GM23338 (cell line): Measurements from ENCODE around the gene SMARCD2. TPM values are rescaled to one million over a fixed set of nuclear protein-coding genes. Genes with fewer than 3 reads are reported as not detected.

Source experiments
- ATAC-seq: fragments of 200-7000 bp; cut with Tn5 transposase; 3 replicates; pipeline ENCODE4 v1.9.1; 2020
- DNase-seq: peaks from one replicate; pipeline ENCODE4 v3.0.0-alpha.2; 2015; ENCODE audit warnings: low spot score
- H2AFZ ChIP-seq: fragments of 200-600 bp; sonication (generic); 2 replicates; pipeline ENCODE4 v1.8.0; 2016; ENCODE audit warnings: antibody characterized with exemption, mild to moderate bottlenecking, moderate library complexity
- H3F3A ChIP-seq: fragments of 200-600 bp; sonication (generic); replicated peaks from 2 replicates; pipeline ENCODE4 v1.8.0; 2017; ENCODE audit warnings: antibody characterized with exemption, mixed run types, low read depth
- H3K27ac ChIP-seq: fragments of 200-600 bp; sonication (generic); 2 replicates; pipeline ENCODE4 v1.6.1; 2016; ENCODE audit warnings: low read depth
- H3K27me3 ChIP-seq: fragments of 200-600 bp; sonication (generic); 2 replicates; pipeline ENCODE4 v1.8.0; 2016; ENCODE audit warnings: mild to moderate bottlenecking, mixed run types, moderate library complexity; ENCODE audit not compliant: insufficient read depth
- H3K36me3 ChIP-seq: fragments of 200-600 bp; sonication (generic); 2 replicates; pipeline ENCODE4 v1.8.0; 2016; ENCODE audit warnings: mild to moderate bottlenecking; ENCODE audit not compliant: insufficient read depth
- H3K4me1 ChIP-seq: fragments of 200-600 bp; sonication (generic); 2 replicates; pipeline ENCODE4 v1.8.0; 2016; ENCODE audit warnings: mild to moderate bottlenecking, moderate library complexity; ENCODE audit not compliant: insufficient read depth
- H3K4me2 ChIP-seq: fragments of 200-600 bp; sonication (generic); 2 replicates; pipeline ENCODE4 v1.7.1; 2017; ENCODE audit warnings: mixed run types
- H3K4me3 ChIP-seq: fragments of 200-600 bp; sonication (generic); 2 replicates; pipeline ENCODE4 v1.6.1; 2016; ENCODE audit warnings: mixed run types
- H3K79me2 ChIP-seq: fragments of 200-600 bp; sonication (generic); replicated peaks from 2 replicates; pipeline ENCODE4 v1.8.0; 2017; ENCODE audit warnings: mild to moderate bottlenecking; ENCODE audit not compliant: insufficient read depth
- H3K9me2 ChIP-seq: fragments of 200-600 bp; sonication (generic); 2 replicates; pipeline ENCODE4 v1.8.0; 2017; ENCODE audit not compliant: insufficient read depth
- H4K20me1 ChIP-seq: fragments of 200-600 bp; sonication (generic); replicated peaks from 2 replicates; pipeline ENCODE4 v1.8.0; 2017; ENCODE audit warnings: mild to moderate bottlenecking; ENCODE audit not compliant: insufficient read depth
- H3K27ac Mint-ChIP-seq: 2 replicates; pipeline ENCODE4 v1.8.0; 2020; ENCODE audit warnings: inconsistent platforms, mild to moderate bottlenecking, moderate library complexity, mixed read lengths
- H3K27me3 Mint-ChIP-seq: 3 replicates; pipeline ENCODE4 v1.8.0; 2022; ENCODE audit warnings: low read depth, mild to moderate bottlenecking, moderate library complexity, mixed read lengths, inconsistent platforms; ENCODE audit not compliant: insufficient read depth, poor library complexity
- H3K36me3 Mint-ChIP-seq: 3 replicates; pipeline ENCODE4 v1.8.0; 2021; ENCODE audit warnings: low read depth, mild to moderate bottlenecking, inconsistent platforms, moderate library complexity, mixed read lengths
- H3K4me1 Mint-ChIP-seq: 3 replicates; pipeline ENCODE4 v1.8.0; 2020; ENCODE audit warnings: mild to moderate bottlenecking, inconsistent platforms, mixed read lengths
- H3K4me3 Mint-ChIP-seq: 3 replicates; pipeline ENCODE4 v1.8.0; 2021; ENCODE audit warnings: moderate library complexity, mild to moderate bottlenecking, inconsistent platforms, mixed read lengths
- H3K9me3 Mint-ChIP-seq: 3 replicates; pipeline ENCODE4 v1.8.0; 2020; ENCODE audit warnings: moderate library complexity, mild to moderate bottlenecking, inconsistent platforms, mixed read lengths
- CREB1 ChIP-seq: fragments of 250-450 bp; sonication (Bioruptor Pico); IDR thresholded peaks from 2 replicates; pipeline ENCODE4 v1.5.0; 2020; ENCODE audit warnings: low read depth, mild to moderate bottlenecking, moderate library complexity
- ETS1 ChIP-seq: IDR thresholded peaks from 2 replicates; pipeline ENCODE4 v1.6.1; 2016; ENCODE audit warnings: antibody characterized with exemption
- EZH2 ChIP-seq: fragments of 200-600 bp; sonication (generic); IDR thresholded peaks from one replicate; pipeline ENCODE4 v1.8.0; 2017; ENCODE audit warnings: antibody characterized with exemption, mild to moderate bottlenecking, low read depth; ENCODE audit not compliant: unreplicated experiment
- JUNB ChIP-seq: IDR thresholded peaks from one replicate; pipeline ENCODE4 v1.6.1; 2016; ENCODE audit warnings: antibody characterized with exemption; ENCODE audit not compliant: unreplicated experiment
- NANOG ChIP-seq: IDR thresholded peaks from 2 replicates; pipeline ENCODE4 v1.6.1; 2016; ENCODE audit warnings: antibody characterized with exemption, borderline replicate concordance
- POLR2AphosphoS5 ChIP-seq: IDR thresholded peaks from 2 replicates; pipeline ENCODE4 v1.6.1; 2016; ENCODE audit warnings: antibody characterized with exemption, low read depth
- REST ChIP-seq: IDR thresholded peaks from one replicate; pipeline ENCODE4 v1.6.1; 2018; ENCODE audit warnings: antibody characterized with exemption; ENCODE audit not compliant: unreplicated experiment
- STAT1 ChIP-seq: IDR thresholded peaks from one replicate; pipeline ENCODE4 v1.6.1; 2016; ENCODE audit warnings: antibody characterized with exemption; ENCODE audit not compliant: unreplicated experiment
- ZNF114 ChIP-seq: fragments of 250-450 bp; sonication (Bioruptor Pico); IDR thresholded peaks from 2 replicates; pipeline ENCODE4 v1.5.0; 2020; ENCODE audit warnings: mild to moderate bottlenecking, moderate library complexity
- ZNF331 ChIP-seq: fragments of 250-450 bp; sonication (Bioruptor Pico); IDR thresholded peaks from 2 replicates; pipeline ENCODE4 v1.5.0; 2020; ENCODE audit warnings: low read depth, mild to moderate bottlenecking, moderate library complexity
- polyA plus RNA-seq: library from polyadenylated mRNA; unstranded; fragments of >200 nt; fragmentation: Nextera tagmentation; extraction: Ambion mirVana; gene quantifications from 2 replicates; pipeline ENCODE4 v1.2.1, GENCODE V29; 2016
- total RNA-seq: library from RNA; depleted of rRNA; stranded (reverse); fragments of >200 nt; shearing (Covaris generic); gene quantifications from 2 replicates; pipeline ENCODE4 v1.2.3, GENCODE V29; 2014

The SMARCD2 gene
- total and polyA plus RNA-seq, 2 experiments from 2014 or later, result 36.4 to 133 TPM

GRCh38 chr17:63847525-63848249 is 5.2 kb upstream of the SMARCD2 start:
- peaks cover 33% of the 10 kb centered on the region for H3K27me3 Mint-ChIP-seq
- no peaks in the 10 kb centered on the region for H4K20me1 ChIP-seq
- H3K36me3 ChIP-seq, result no peaks in the 10 kb centered on the region
- H3K4me1 ChIP-seq, result no peaks in the 10 kb centered on the region
- TF ChIP-seq CREB1 (CRISPR knock-in tag), result no peak
- no peak for TF ChIP-seq NANOG
- no peak for TF ChIP-seq JUNB
- TF ChIP-seq REST, result no peak
- TF ChIP-seq POLR2AphosphoS5, result no peak
- no peak for TF ChIP-seq ZNF331
- TF ChIP-seq ZNF114 (CRISPR knock-in tag), result no peak
- no peak for TF ChIP-seq EZH2
- TF ChIP-seq STAT1, result no peak
- no peak for TF ChIP-seq ETS1
- ATAC-seq (no peak), DNase-seq (no peak)
- no peak overlapping the region for H3K4me2 ChIP-seq
- H3F3A ChIP-seq, result peaks cover 10% of the 10 kb centered on the region; the same call in 1 of the 2 replicates
- no peak overlapping the region for H3K4me3 ChIP-seq
- H3K79me2 ChIP-seq, result no peaks in the 10 kb centered on the region
- H3K27ac ChIP-seq, result no peak overlapping the region
- peaks cover 19% of the 10 kb centered on the region for H3K9me3 Mint-ChIP-seq
- peaks cover 11% of the 10 kb centered on the region for H3K9me2 ChIP-seq
- no peak overlapping the region for H3K27ac Mint-ChIP-seq
- H2AFZ ChIP-seq, result no peak overlapping the region
- H3K4me1 Mint-ChIP-seq, result peaks cover 8% of the 10 kb centered on the region
- peaks cover 47% of the 10 kb centered on the region for H3K27me3 ChIP-seq
- peaks cover 5% of the 10 kb centered on the region; the same call in 1 of the 3 replicates for H3K36me3 Mint-ChIP-seq
- no peak overlapping the region; the same call in 2 of the 3 replicates for H3K4me3 Mint-ChIP-seq

GRCh38 chr17:63845509-63845908 is 3.0 kb upstream of the SMARCD2 start:
- Mint-ChIP-seq H3K27me3 (peaks cover 37% of the 10 kb centered on the region), H3K9me3 (peaks cover 19% of the 10 kb centered on the region), H3K27ac (no peak overlapping the region), H3K4me1 (peaks cover 19% of the 10 kb centered on the region), H3K4me3 (no peak overlapping the region), H3K36me3 (peaks cover 5% of the 10 kb centered on the region; the same call in 1 of the 3 replicates)
- peaks cover 11% of the 10 kb centered on the region for H3K9me2 ChIP-seq
- no peak overlapping the region for H3K4me3 ChIP-seq
- DNase-seq (no peak), ATAC-seq (no peak)
- H3K4me1 ChIP-seq, result peaks cover 11% of the 10 kb centered on the region
- H2AFZ ChIP-seq, result no peak overlapping the region
- no peak overlapping the region for H3K27ac ChIP-seq
- H3K4me2 ChIP-seq, result no peak overlapping the region
- H3K79me2 ChIP-seq, result peaks cover 14% of the 10 kb centered on the region
- peaks cover 7% of the 10 kb centered on the region; the same call in 1 of the 2 replicates for H4K20me1 ChIP-seq
- H3F3A ChIP-seq, result peaks cover 10% of the 10 kb centered on the region; the same call in 1 of the 2 replicates
- no peak for TF ChIP-seq ETS1
- TF ChIP-seq POLR2AphosphoS5, result no peak
- H3K27me3 ChIP-seq, result peaks cover 47% of the 10 kb centered on the region
- no peaks in the 10 kb centered on the region for H3K36me3 ChIP-seq
